ENCODE results near the gene RGS11. TPM values are rescaled to one million over a fixed set of nuclear protein-coding genes. Genes with fewer than 3 reads are reported as not detected.

The RGS11 gene
- polyA plus RNA-seq, 1 donor from 2014 or later: 3.5 TPM

DNA sequence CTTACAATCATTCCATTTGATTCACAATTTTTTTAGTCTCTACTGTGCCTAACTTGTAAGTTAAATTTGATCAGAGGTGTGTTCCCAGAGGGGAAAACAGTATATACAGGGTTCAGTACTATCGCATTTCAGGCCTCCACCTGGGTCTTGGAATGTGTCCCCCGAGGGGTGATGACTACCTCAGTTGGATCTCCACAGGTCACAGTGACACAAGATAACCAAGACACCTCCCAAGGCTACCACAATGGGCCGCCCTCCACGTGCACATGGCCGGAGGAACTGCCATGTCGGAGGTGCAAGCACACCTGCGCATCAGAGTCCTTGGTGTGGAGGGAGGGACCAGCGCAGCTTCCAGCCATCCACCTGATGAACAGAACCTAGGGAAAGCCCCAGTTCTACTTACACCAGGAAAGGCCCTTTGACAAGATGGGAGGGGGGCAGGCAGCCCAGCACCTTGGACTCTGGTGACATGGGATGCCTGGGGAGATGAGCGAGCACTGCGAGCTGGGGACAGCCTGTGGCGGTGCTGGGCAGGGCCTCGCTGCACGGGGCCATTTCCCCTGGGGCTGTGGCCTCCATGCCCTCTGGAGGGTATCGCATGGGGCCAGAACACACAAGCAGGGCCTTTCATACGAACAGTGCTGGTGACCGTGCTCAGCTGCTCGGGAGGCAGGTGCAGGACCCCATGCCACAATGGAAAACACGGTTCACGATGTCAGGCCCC, 41.2 kb upstream of the RGS11 start:
- Histone ChIP-seq H3K79me2 (replicated peaks; ENCODE audit: insufficient read depth, low read length) (peaks cover 4% of the 10 kb centered on the region), H3F3A (ENCODE audit: insufficient read depth, low read length, poor library complexity, severe bottlenecking) (no peaks in the 10 kb centered on the region), H3K36me3 (ENCODE audit: insufficient read depth, low read length) (no peaks in the 10 kb centered on the region), H3K4me2 (ENCODE audit: low read length) (no peak overlapping the region), H3K9ac (ENCODE audit: low read length) (no peak overlapping the region), H2AFZ (ENCODE audit: low read depth, low read length) (no peak overlapping the region), H3K4me3 (ENCODE audit: low read length) (no peak overlapping the region), H3K9me2 (ENCODE audit: insufficient read depth, low read length) (no peaks in the 10 kb centered on the region), H3K9me3 (ENCODE audit: low read length) (no peaks in the 10 kb centered on the region), H3K27ac (ENCODE audit: low read length) (no peak overlapping the region), H4K20me1 (ENCODE audit: insufficient read depth) (no peaks in the 10 kb centered on the region), H3K27me3 (ENCODE audit: insufficient read depth, low read depth, low read length) (no peaks in the 10 kb centered on the region)
- TF ChIP-seq EZH2 (IDR thresholded peaks at IDR 0.05; ENCODE audit: borderline replicate concordance, insufficient read depth, low read length, poor library complexity, severe bottlenecking) (no peak), SMC3 (conservative IDR thresholded peaks at IDR 0.05; ENCODE audit: poor library complexity) (no peak), RAD21 (conservative IDR thresholded peaks at IDR 0.05) (no peak), EP300 (conservative IDR thresholded peaks at IDR 0.05; ENCODE audit: poor library complexity, severe bottlenecking) (no peak), MXI1 (conservative IDR thresholded peaks at IDR 0.05; ENCODE audit: poor library complexity, severe bottlenecking) (no peak), POLR2AphosphoS5 (IDR thresholded peaks at IDR 0.05) (no peak), TAF1 (IDR thresholded peaks at IDR 0.05; ENCODE audit: low read depth) (no peak)
- TF ChIP-seq, protein P1, sequence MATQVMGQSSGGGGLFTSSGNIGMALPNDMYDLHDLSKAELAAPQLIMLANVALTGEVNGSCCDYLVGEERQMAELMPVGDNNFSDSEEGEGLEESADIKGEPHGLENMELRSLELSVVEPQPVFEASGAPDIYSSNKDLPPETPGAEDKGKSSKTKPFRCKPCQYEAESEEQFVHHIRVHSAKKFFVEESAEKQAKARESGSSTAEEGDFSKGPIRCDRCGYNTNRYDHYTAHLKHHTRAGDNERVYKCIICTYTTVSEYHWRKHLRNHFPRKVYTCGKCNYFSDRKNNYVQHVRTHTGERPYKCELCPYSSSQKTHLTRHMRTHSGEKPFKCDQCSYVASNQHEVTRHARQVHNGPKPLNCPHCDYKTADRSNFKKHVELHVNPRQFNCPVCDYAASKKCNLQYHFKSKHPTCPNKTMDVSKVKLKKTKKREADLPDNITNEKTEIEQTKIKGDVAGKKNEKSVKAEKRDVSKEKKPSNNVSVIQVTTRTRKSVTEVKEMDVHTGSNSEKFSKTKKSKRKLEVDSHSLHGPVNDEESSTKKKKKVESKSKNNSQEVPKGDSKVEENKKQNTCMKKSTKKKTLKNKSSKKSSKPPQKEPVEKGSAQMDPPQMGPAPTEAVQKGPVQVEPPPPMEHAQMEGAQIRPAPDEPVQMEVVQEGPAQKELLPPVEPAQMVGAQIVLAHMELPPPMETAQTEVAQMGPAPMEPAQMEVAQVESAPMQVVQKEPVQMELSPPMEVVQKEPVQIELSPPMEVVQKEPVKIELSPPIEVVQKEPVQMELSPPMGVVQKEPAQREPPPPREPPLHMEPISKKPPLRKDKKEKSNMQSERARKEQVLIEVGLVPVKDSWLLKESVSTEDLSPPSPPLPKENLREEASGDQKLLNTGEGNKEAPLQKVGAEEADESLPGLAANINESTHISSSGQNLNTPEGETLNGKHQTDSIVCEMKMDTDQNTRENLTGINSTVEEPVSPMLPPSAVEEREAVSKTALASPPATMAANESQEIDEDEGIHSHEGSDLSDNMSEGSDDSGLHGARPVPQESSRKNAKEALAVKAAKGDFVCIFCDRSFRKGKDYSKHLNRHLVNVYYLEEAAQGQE (IDR thresholded peaks at IDR 0.05; ENCODE audit: borderline replicate concordance): no peak
- TF ChIP-seq, protein P2, sequence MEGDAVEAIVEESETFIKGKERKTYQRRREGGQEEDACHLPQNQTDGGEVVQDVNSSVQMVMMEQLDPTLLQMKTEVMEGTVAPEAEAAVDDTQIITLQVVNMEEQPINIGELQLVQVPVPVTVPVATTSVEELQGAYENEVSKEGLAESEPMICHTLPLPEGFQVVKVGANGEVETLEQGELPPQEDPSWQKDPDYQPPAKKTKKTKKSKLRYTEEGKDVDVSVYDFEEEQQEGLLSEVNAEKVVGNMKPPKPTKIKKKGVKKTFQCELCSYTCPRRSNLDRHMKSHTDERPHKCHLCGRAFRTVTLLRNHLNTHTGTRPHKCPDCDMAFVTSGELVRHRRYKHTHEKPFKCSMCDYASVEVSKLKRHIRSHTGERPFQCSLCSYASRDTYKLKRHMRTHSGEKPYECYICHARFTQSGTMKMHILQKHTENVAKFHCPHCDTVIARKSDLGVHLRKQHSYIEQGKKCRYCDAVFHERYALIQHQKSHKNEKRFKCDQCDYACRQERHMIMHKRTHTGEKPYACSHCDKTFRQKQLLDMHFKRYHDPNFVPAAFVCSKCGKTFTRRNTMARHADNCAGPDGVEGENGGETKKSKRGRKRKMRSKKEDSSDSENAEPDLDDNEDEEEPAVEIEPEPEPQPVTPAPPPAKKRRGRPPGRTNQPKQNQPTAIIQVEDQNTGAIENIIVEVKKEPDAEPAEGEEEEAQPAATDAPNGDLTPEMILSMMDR (IDR thresholded peaks at IDR 0.05; ENCODE audit: poor library complexity, severe bottlenecking): no peak

DNA sequence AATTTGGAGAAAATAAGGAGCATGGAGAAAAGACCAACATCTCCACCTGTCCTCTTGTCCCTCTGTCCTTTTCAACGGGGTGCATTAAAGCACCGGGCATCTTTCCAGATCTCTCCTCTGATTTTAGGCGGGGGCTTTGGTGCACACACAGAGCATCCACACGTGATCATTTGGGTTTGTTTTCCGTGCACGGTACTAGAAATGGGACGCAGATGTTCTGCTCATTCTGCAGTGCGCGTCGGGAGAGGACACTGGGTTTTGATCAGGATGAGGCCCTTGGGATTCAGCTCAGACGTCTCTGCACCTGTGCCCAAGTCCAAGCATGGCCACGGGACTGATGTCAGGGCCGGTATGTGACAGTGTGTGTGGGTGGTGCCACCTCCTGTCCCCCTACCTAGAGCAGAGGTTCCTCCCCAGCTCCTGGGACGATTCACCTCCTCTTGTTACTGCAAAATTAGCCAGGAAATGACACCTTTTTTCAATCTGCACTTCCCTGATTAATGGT, 39.1 kb upstream of the RGS11 start:
- Histone ChIP-seq H3K27ac (ENCODE audit: low read length) (no peak overlapping the region), H3K79me2 (replicated peaks; ENCODE audit: insufficient read depth, low read length) (peaks cover under 1% of the 10 kb centered on the region), H4K20me1 (ENCODE audit: insufficient read depth) (no peaks in the 10 kb centered on the region), H3K4me2 (ENCODE audit: low read length) (no peak overlapping the region), H3F3A (ENCODE audit: insufficient read depth, low read length, poor library complexity, severe bottlenecking) (no peaks in the 10 kb centered on the region), H3K9me3 (ENCODE audit: low read length) (no peaks in the 10 kb centered on the region), H3K27me3 (ENCODE audit: insufficient read depth, low read depth, low read length) (no peaks in the 10 kb centered on the region), H3K36me3 (ENCODE audit: insufficient read depth, low read length) (no peaks in the 10 kb centered on the region), H2AFZ (ENCODE audit: low read depth, low read length) (no peak overlapping the region), H3K4me3 (ENCODE audit: low read length) (no peak overlapping the region), H3K9me2 (ENCODE audit: insufficient read depth, low read length) (no peaks in the 10 kb centered on the region), H3K9ac (ENCODE audit: low read length) (no peak overlapping the region)
- TF ChIP-seq, protein P1 (IDR thresholded peaks at IDR 0.05; ENCODE audit: borderline replicate concordance): no peak
- TF ChIP-seq TAF1 (IDR thresholded peaks at IDR 0.05; ENCODE audit: low read depth) (no peak), RAD21 (conservative IDR thresholded peaks at IDR 0.05) (no peak), EP300 (conservative IDR thresholded peaks at IDR 0.05; ENCODE audit: poor library complexity, severe bottlenecking) (no peak), SMC3 (conservative IDR thresholded peaks at IDR 0.05; ENCODE audit: poor library complexity) (no peak), EZH2 (IDR thresholded peaks at IDR 0.05; ENCODE audit: borderline replicate concordance, insufficient read depth, low read length, poor library complexity, severe bottlenecking) (no peak), MXI1 (conservative IDR thresholded peaks at IDR 0.05; ENCODE audit: poor library complexity, severe bottlenecking) (no peak), POLR2AphosphoS5 (IDR thresholded peaks at IDR 0.05) (no peak)
- TF ChIP-seq, protein P2 (IDR thresholded peaks at IDR 0.05; ENCODE audit: poor library complexity, severe bottlenecking): no peak

All from neural cell (in vitro differentiated cells).